ENCODE measurements around the gene P2RY13.

Gene P2RY13

DNA sequence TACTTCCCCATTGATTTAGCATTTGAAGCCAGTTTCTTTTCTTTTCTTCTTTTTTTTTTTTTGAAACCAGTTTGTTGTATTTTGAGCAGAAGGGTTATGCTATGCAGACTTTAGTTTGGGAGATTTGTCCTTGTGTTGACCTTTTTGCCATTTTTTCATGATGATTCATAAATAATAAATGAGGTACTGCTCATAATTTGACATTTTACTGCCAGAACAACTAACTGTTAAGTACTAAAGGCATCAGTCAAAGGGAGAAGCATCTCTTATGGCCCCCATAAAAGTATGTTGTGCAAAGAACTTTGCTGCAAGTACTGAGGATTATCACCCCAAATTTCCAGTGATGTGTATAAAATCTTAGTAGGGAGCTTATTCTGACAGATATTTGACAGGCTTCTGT is 11.0 kb downstream of the P2RY13 start:
- TF ChIP-seq, protein P1, sequence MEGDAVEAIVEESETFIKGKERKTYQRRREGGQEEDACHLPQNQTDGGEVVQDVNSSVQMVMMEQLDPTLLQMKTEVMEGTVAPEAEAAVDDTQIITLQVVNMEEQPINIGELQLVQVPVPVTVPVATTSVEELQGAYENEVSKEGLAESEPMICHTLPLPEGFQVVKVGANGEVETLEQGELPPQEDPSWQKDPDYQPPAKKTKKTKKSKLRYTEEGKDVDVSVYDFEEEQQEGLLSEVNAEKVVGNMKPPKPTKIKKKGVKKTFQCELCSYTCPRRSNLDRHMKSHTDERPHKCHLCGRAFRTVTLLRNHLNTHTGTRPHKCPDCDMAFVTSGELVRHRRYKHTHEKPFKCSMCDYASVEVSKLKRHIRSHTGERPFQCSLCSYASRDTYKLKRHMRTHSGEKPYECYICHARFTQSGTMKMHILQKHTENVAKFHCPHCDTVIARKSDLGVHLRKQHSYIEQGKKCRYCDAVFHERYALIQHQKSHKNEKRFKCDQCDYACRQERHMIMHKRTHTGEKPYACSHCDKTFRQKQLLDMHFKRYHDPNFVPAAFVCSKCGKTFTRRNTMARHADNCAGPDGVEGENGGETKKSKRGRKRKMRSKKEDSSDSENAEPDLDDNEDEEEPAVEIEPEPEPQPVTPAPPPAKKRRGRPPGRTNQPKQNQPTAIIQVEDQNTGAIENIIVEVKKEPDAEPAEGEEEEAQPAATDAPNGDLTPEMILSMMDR (conservative IDR thresholded peaks at IDR 0.05; ENCODE audit: control insufficient read depth, insufficient read depth, low read depth, low read length), result no peak
- DNase-seq (ENCODE audit: low read depth), result peak; percentile 48
- no peak overlapping the region for H3K4me3 ChIP-seq (ENCODE audit: control insufficient read depth, low read depth, low read length)

DNA sequence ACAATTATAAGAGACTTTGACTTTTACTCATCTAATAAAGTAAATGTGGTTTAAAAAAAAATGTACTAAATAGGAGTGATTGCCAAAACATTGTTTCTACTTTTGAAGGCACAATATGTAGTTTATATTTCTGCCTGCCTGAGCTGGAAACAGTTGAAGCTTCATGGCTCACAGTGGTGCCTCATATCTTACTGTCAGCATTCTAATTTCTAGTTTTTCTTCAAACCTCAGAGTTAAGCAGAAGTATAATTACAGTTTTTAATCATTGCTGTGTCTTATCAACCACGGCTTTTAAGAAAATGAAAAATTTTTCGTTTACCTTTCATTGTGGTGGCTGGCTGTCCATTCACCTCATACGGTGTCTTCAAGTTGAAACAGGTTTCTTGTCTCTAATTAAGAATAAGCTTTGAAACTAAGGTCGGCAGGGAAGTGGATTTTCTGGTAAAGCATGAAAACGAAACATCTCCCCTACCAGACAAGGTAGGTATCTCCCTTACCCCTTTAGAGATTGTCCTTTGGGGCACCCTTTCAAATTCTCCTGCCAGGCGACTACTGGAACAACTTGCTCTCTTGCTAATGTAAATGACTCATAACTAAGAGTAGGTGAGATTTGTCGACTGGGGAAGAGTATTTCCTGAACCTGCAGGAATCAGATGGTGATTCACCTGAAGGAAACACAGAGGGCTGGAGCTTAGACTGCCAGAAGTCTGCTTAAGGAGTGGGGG is 12.9 kb downstream of the P2RY13 start, which contains the start of gene GPR87:
Gene GPR87, minus strand, starts transcription at position 554 of the 725 bp plus-strand sequence. CDS start 16,720 bp downstream, outside the sequence.
- no peak within 1 kb of the TSS for H3K4me3 ChIP-seq (ENCODE audit: control insufficient read depth, low read depth, low read length)
- TF ChIP-seq, protein P1 (conservative IDR thresholded peaks at IDR 0.05; ENCODE audit: control insufficient read depth, insufficient read depth, low read depth, low read length), result no peak
- DNase-seq (ENCODE audit: low read depth), result peak; percentile 45

DNA sequence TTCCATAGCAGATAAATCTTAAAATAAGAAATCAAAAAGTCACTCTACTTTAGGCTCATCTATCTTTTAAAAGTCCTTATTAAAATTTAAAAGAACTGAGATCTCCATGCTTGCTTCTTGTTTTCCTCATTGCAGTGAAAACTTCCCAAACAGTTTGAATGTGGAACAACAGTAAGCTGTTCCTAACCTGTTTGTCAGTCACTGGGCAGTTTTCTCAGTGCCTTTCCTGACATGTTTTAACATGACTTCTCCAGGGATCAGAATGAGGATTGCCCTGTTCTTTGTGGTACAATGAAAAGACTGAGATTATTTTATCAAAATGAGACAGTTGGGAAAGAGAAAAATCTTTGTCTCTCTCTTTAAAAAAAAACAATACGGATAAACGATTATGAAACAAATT is 13.5 kb downstream of the P2RY13 start:
- TF ChIP-seq, protein P1 (conservative IDR thresholded peaks at IDR 0.05; ENCODE audit: control insufficient read depth, insufficient read depth, low read depth, low read length), result no peak
- DNase-seq (ENCODE audit: low read depth), result no peak
- H3K4me3 ChIP-seq (ENCODE audit: control insufficient read depth, low read depth, low read length), result no peak overlapping the region

DNA sequence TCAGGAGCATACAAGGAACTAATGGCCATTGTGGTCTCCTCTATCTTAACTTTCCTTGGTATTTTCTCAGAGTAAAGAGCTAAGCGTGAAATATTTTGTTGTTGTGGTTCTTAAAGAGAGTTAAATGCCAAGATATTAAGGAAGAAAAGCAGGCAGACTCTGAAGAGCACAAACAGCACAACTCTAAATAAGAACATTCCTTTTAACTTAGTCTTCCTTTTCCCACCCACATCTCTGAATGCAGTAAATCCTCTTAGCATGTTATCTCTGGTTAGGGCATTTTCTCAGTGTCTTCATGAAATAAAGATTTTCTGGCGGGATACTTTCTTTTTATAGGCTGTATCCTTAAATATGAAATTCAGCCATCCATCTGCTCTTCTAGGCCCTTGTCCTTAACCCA is 14.2 kb downstream of the P2RY13 start:
- peak; percentile 66 for DNase-seq (ENCODE audit: low read depth)

DNA sequence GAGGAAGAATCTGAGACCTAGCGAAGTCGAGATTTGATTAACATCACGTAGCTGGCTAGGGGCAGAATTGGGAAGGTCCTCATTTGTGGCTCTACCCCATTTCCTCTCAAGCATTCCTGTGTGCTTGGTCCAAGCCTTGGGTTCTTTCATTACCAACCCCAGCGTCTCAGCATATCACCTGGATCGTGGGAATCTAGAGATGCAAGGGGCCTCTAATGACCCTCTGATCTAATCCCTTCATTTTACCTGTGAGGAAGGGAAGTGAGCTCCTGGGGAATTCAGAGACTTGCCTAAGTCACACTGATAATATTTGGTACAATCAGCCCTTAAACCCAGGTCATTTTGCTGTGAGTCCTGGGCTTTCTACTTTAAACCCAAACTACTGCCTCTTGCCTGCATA is 14.8 kb downstream of the P2RY13 start:
- DNase-seq (ENCODE audit: low read depth), result no peak
- H3K4me3 ChIP-seq (ENCODE audit: control insufficient read depth, low read depth, low read length), result no peak overlapping the region
- TF ChIP-seq, protein P1 (conservative IDR thresholded peaks at IDR 0.05; ENCODE audit: control insufficient read depth, insufficient read depth, low read depth, low read length), result no peak

More for the DNA sequence above, 14.2 kb downstream of the P2RY13 start:
- TF ChIP-seq, protein P1 (conservative IDR thresholded peaks at IDR 0.05; ENCODE audit: control insufficient read depth, insufficient read depth, low read depth, low read length), result no peak
- H3K4me3 ChIP-seq (ENCODE audit: control insufficient read depth, low read depth, low read length), result no peak overlapping the region

DNA sequence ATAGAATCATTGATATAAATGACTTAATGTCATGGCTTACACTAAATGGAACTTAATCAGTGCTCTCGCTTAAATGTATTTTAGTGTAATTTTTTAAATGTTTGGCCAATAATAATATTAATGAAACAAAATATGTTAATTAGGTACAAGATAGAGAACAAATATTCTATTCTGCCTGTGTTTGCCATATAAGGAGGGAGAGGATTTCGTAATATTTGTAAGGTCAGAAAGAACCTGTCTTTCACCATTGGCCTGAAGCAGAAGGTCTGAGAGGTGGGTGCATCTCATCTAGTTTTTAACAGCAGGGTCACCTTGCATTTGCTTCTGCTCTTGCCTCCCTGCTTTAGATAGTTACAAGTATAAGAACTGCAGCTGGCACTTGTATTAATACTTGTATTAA is 15.2 kb downstream of the P2RY13 start:
- TF ChIP-seq, protein P1 (conservative IDR thresholded peaks at IDR 0.05; ENCODE audit: control insufficient read depth, insufficient read depth, low read depth, low read length), result no peak
- H3K4me3 ChIP-seq (ENCODE audit: control insufficient read depth, low read depth, low read length), result no peak overlapping the region
- DNase-seq (ENCODE audit: low read depth), result no peak
